AG10803 (cell line): ENCODE measurements around the gene NEO1.
A peak's percentile ranks its signal among the peaks of the same experiment; 100 is the strongest.

Experiments
- DNase-seq: peaks from one replicate; pipeline ENCODE4 v3.0.0; 2010; ENCODE audit warnings: low read depth
- H3K4me3 ChIP-seq: 2 replicates; pipeline ENCODE4 v1.5.1; 2011; ENCODE audit warnings: mild to moderate bottlenecking, low read length, control low read depth
- CTCF ChIP-seq: conservative IDR thresholded peaks from 2 replicates; pipeline ENCODE4 v1.5.1; 2011; ENCODE audit warnings: mild to moderate bottlenecking, low read length, control low read depth, inconsistent platforms

Gene NEO1

GRCh38 chr15:73052653-73053397 is 562 bp downstream of the NEO1 start:
- peak; percentile 36; the same call in 1 of the 2 replicates for TF ChIP-seq CTCF
- peak overlapping the region; percentile 70 for H3K4me3 ChIP-seq
- DNase-seq, result peak; percentile 19

GRCh38 chr15:73053398-73053723 is 1.1 kb downstream of the NEO1 start:
- no peak for TF ChIP-seq CTCF
- peak overlapping the region; percentile 70 for H3K4me3 ChIP-seq
- DNase-seq, result no peak

DNA sequence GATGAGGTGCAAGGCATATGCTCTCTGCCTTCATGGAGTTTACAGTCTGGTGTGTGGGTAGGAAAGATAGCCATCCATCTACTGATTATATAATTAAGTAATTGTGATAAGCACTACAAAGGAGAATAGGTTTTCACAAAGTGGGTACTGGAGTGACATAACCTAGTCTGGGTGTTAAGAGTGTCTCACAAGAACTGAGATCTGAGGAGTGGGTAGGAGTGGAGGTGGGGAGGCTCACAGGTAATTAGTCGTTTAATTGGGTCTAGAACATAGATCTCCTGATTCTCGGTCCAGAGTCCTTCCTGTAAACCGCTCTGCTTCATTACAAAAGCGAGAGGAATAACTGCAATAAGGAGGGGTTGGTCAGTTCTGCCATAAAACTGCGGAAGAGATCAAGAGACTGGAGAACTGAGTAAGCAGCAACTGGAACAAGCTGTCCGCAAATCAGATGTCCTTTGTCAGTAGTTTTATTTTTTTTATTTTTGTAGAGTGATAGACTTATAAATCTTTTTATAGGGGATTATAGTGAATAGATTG is 2.2 kb downstream of the NEO1 start:
- no peak for DNase-seq
- TF ChIP-seq CTCF, result no peak
- no peak overlapping the region for H3K4me3 ChIP-seq

GRCh38 chr15:73056460-73056859 is 4.2 kb downstream of the NEO1 start:
- no peak overlapping the region for H3K4me3 ChIP-seq
- no peak for DNase-seq
- no peak for TF ChIP-seq CTCF

GRCh38 chr15:73058437-73058836 is 6.2 kb downstream of the NEO1 start:
- H3K4me3 ChIP-seq, result no peak overlapping the region
- no peak for TF ChIP-seq CTCF
- no peak for DNase-seq

DNA sequence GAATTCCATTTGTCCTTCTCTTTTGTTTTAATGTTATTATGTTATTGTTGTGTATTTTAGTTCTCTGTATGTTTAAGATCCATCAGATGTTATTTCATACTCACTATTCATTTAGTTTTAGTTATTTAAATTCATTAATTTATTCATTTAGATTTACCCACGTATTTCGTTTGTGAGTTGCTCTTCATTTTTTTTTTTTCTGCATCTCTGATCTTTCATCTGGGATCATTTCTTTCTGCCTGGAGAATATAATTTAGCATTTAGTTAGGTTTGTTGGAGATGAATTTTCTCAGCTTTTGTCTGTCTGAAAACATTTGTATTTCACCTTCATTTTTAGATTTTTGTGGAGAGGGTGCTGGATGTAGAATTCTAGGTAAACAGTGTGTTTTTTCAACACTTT is 12.9 kb downstream of the NEO1 start:
- DNase-seq, result no peak
- H3K4me3 ChIP-seq, result no peak overlapping the region
- TF ChIP-seq CTCF, result no peak

DNA sequence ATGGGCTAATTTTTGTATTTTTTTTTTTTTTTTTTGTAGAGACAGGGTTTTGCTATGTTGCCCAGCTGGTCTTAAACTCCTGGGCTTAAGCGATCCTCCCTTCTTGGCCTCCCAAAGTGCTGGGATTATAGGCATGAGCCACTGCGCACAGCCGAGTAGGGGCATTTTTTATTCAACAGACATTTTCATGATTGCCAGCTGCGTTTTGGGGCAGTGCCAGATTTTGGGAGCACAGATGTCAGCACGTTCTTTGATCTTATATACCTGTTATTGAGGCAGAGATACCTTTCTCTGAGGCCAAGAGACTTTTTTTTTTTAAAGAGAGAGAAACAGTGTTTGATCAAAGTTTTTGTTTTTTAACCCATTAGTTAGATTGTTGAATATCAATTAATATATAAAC is 16.8 kb downstream of the NEO1 start:
- TF ChIP-seq CTCF, result no peak
- no peak for DNase-seq
- no peak overlapping the region for H3K4me3 ChIP-seq
